RWPE1 (cell line): ENCODE results near the gene PNCK.
A peak's percentile ranks its signal among the peaks of the same experiment; 100 is the strongest.

Experiments
- CTCF ChIA-PET: fragments of 350-600 bp; sonication (Branson Sonifier 250); formaldehyde crosslinking; extraction: SDS; loops from one replicate; lab custom pipeline; 2021; lab: Yijun Ruan, JAX
- POLR2A ChIA-PET: fragments of 400-600 bp; formaldehyde crosslinking; extraction: SDS; loops from one replicate; lab custom pipeline; 2020; ENCODE audit warnings: antibody characterized with exemption; ENCODE audit not compliant: low non-redundant PET; lab: Yijun Ruan, JAX
- DNase-seq: peaks from one replicate; pipeline ENCODE4 v3.0.0; 2012; ENCODE audit warnings: low spot score
- H3K27ac ChIP-seq: fragments of 450-650 bp; 2 replicates; pipeline ENCODE4 v1.5.1; 2017
- CTCF ChIP-seq: fragments of 450-650 bp; conservative IDR thresholded peaks from 2 replicates; pipeline ENCODE4 v1.5.1; 2017; ENCODE audit warnings: low read depth, mild to moderate bottlenecking

Gene PNCK

GRCh38 chrX:153647461-153648357, 25.9 kb downstream of the PNCK start:
- no peak for DNase-seq
- CTCF ChIA-PET = interaction anchor here (0.5 to 1.1 kb wide), 2 partner anchors 93 to 253 kb away, joined by 4 to 8 read pairs; no protein-coding TSS in a partner anchor
- POLR2A ChIA-PET = no interaction called here
- H3K27ac ChIP-seq = no peak overlapping the region
- TF ChIP-seq CTCF = no peak

GRCh38 chrX:153646620-153647373, 26.8 kb downstream of the PNCK start, which contains the start of gene DUSP9:
DUSP9 (plus strand) TSS chrX:153647203; CDS start chrX:153647954, 751 bp downstream.
- CTCF ChIA-PET = interaction anchor here (0.5 to 0.6 kb wide), 2 partner anchors 254 to 838 kb away, joined by 4 to 8 read pairs; no protein-coding TSS in a partner anchor
- peak within 1 kb of the TSS; percentile 73 for H3K27ac ChIP-seq
- DNase-seq = peak; percentile 55
- TF ChIP-seq CTCF = no peak
- POLR2A ChIA-PET = interaction anchor here (0.6 kb wide), 1 partner anchor 49 kb away, joined by 3 read pairs; no protein-coding TSS in a partner anchor

- DNase-seq = peak; percentile 32
- no peak for TF ChIP-seq CTCF
- POLR2A ChIA-PET = interaction anchor here (0.6 kb wide), 1 partner anchor 49 kb away, joined by 3 read pairs; no protein-coding TSS in a partner anchor
- CTCF ChIA-PET = interaction anchor here (0.5 to 0.9 kb wide), 3 partner anchors 9 to 837 kb away, joined by 3 to 4 read pairs (median 4); no protein-coding TSS in a partner anchor
- peak overlapping the region; percentile 73 for H3K27ac ChIP-seq
These were observed 27.6 kb downstream of the PNCK start for GRCh38 chrX:153645921-153646488.

GRCh38 chrX:153645151-153645550, 28.5 kb downstream of the PNCK start:
- POLR2A ChIA-PET = no interaction called here
- CTCF ChIA-PET = interaction anchor here (1.1 kb wide), 1 partner anchor 23 kb away, joined by 4 read pairs; no protein-coding TSS in a partner anchor
- H3K27ac ChIP-seq = no peak overlapping the region
- no peak for TF ChIP-seq CTCF
- DNase-seq = no peak

- CTCF ChIA-PET = interaction anchor here (0.6 to 1.1 kb wide), 2 partner anchors 23 to 28 kb away, joined by 4 read pairs; no protein-coding TSS in a partner anchor
- no peak overlapping the region for H3K27ac ChIP-seq
- TF ChIP-seq CTCF = no peak
- DNase-seq = no peak
- POLR2A ChIA-PET = no interaction called here
These were observed 29.1 kb downstream of the PNCK start for GRCh38 chrX:153644356-153645125.
